Activated T-helper 1 cell treated with anti-CD3 and anti-CD28 coated beads, Interleukin-2, amount 50 U/mL, for 16 hours (primary cell): Measurements from ENCODE around the gene SMARCAL1.
"Not testable (repeated sequence)": the region's sequence is repeated elsewhere in the genome, so short reads cannot be mapped to it uniquely, and the experiment has no call there.

Experiments used
- DNase-seq, 2 donors: peaks; one replicate each; pipeline ENCODE4 v3.0.0-alpha.2; 2020; ENCODE audit warnings: low read depth in 1 of 2, low spot score in 1 of 2

Gene SMARCAL1

GRCh38 chr2:216499641-216500218 is 87.4 kb downstream of the SMARCAL1 start:
- DNase-seq, result no peak

GRCh38 chr2:216500572-216500971 is 88.3 kb downstream of the SMARCAL1 start:
- no peak for DNase-seq

- no peak for DNase-seq
These were observed 89.6 kb downstream of the SMARCAL1 start for GRCh38 chr2:216501854-216502253.

- DNase-seq, result no peak
These were observed 90.3 kb downstream of the SMARCAL1 start for GRCh38 chr2:216502381-216503158.

- DNase-seq, result no peak
These were observed 90.9 kb downstream of the SMARCAL1 start for GRCh38 chr2:216503159-216503629.

GRCh38 chr2:216503697-216504375 is 91.6 kb downstream of the SMARCAL1 start:
- DNase-seq, result no peak

- DNase-seq, result no peak
These were observed 92.1 kb downstream of the SMARCAL1 start for GRCh38 chr2:216504376-216504762.

GRCh38 chr2:216505133-216506106 is 93.1 kb downstream of the SMARCAL1 start:
- DNase-seq, result no peak

- no peak for DNase-seq
These were observed 95.2 kb downstream of the SMARCAL1 start for GRCh38 chr2:216507220-216508160.

GRCh38 chr2:216508229-216508628 is 95.9 kb downstream of the SMARCAL1 start:
- no peak for DNase-seq

- no peak for DNase-seq
These were observed 104.6 kb downstream of the SMARCAL1 start for GRCh38 chr2:216516730-216517350.

GRCh38 chr2:216517447-216518225 is 105.4 kb downstream of the SMARCAL1 start:
- DNase-seq, result no peak

GRCh38 chr2:216518566-216519119 is 106.4 kb downstream of the SMARCAL1 start:
- not testable (repeated sequence) for DNase-seq

GRCh38 chr2:216519154-216519762 is 107.0 kb downstream of the SMARCAL1 start:
- DNase-seq, result no peak

- no peak for DNase-seq
These were observed 107.8 kb downstream of the SMARCAL1 start for GRCh38 chr2:216520112-216520511.

GRCh38 chr2:216522892-216523502 is 110.7 kb downstream of the SMARCAL1 start:
- no peak for DNase-seq

- no peak for DNase-seq
These were observed 113.7 kb downstream of the SMARCAL1 start for GRCh38 chr2:216525972-216526371.
